ENCODE measurements around the gene PLCB4.

PLCB4 gene

DNA sequence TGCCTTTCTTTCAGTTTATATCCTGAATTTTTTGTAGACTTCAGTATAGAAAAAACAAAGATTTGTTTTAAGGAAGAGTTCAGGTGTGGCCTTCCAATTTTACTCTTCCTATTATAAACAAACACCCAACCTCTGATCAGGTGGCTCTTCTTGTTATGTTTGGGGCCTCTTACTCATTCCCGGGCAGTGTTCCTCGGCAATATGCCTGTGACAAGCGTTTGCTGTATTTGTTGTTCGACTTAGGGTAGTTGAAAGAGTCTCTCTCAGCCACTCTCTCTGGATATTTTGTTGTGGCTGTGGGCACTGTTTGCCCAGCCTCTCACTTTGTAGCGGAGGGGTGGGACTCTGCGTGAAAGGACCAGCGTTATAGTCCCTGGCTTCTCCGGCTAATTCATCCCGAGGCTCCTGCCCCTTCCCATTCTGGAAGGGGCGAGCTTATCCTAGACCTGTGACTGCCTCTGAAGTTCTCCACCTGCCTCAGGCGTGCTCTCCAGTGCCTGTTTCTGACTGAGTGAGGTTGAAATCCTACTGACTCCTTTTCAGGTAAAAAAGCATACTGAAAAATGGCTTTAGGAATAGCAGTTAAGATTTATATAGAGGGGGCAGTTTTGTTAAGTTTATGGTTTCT is 97.4 kb downstream of the PLCB4 start:
- no peak for DNase-seq (ENCODE audit: low read depth in 2 of 3, low spot score in 2 of 3)

DNA sequence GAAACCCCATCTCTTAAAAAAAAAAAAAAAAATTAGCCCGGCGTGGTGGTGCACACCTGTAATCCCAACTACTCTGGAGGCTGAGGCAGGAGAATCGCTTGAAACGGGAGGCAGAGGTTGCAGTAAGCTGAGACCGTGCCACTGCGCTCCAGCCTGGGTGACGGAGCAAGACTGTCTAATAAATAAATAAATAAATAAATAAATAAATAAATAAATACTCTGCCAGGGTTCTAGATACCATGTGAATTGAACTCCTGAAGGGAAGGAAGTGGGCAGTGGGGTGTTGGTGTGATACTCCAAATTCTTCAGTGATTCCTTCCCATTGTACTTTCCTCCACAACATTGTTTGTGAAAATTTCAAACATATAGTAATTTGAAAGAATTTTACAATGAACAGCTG is 100.5 kb downstream of the PLCB4 start:
- DNase-seq (ENCODE audit: low read depth in 2 of 3, low spot score in 2 of 3): no peak

DNA sequence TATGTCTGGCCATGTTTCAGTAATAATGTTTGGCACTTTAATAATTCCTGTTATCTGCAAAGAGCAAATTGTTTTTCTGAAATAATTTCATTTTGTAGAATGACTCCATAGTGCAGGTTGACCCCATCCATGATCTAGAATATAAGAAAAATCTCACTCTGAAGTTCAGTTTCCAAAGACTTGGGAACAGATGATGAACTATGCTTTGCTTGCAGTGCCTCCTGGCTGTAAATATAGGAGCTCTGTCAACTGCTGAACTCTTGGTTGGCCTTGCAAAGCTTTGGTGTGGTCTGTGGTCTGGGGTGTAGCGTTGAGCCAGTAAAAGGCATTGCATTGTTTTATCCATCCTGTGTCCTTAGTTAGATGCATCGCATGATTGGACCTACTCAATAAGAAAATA is 104.0 kb downstream of the PLCB4 start:
- no peak for DNase-seq (ENCODE audit: low read depth in 2 of 3, low spot score in 2 of 3)

DNA sequence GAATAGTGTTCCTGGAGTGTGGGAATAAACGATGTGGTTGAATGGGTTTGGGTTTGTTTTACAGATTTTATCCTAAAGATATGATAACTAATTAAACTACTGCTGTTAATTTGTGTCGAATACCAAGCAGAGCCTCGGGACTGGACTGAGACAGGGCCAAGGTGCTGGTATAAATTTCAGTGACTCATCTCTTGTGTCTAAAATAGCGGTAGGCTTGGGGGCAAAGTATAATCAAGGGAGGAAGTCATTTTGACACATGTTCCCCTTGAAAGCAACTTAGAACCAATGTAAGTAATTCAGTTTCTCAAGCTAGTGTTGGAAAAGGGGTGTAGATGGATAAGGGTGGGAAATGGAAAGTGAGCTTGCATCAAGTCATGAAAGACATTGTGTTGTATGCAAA is 108.4 kb downstream of the PLCB4 start:
- DNase-seq (ENCODE audit: low read depth in 2 of 3, low spot score in 2 of 3): no peak

DNA sequence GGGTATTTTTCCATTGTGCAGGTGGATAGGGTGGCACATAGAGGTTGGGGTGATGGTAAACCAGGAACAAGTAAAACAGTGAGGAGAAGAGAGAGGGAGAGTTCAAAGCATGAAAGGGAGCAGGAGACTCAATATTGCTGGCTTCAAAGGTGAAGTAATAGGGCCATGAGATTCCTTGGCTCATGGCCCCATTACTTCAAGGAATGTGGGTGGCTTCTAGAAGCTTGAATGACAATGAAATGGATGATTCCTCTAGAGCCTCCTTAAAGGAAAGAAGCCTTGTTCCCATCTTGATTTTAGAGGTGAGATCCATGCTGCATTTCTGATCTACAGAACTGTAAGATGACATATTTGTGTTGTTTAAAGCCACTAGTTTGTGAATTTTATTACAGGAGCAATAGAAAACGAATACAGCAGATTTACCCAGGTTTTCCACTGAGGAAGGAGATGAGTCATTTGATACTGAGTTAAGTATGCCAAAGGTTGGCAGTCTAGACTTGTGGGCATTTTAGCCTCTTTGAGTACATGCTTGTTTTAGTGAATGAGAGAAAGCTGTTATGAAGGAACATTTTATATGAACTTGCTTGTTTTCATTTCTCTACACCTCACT is 110.4 kb downstream of the PLCB4 start:
- no peak for DNase-seq (ENCODE audit: low read depth in 2 of 3, low spot score in 2 of 3)

DNA sequence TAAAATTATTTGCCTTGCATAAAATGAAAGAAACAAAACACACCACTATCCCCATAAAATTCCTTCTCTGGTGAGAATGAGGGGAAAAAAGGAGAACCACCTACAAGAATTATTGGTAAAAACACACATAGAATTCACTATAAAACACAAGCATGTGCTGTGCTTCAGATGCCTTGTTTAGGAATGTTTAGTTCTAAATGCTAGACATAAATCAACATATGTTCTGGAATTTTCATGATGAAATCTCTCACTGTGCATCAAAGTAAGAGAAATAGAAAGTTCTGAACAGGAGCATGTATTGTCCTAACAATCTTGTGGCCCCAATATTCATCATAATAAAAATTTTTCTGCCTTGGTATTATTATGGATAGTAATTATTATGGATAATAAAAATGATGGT is 111.0 kb downstream of the PLCB4 start:
- no peak for DNase-seq (ENCODE audit: low read depth in 2 of 3, low spot score in 2 of 3)

DNA sequence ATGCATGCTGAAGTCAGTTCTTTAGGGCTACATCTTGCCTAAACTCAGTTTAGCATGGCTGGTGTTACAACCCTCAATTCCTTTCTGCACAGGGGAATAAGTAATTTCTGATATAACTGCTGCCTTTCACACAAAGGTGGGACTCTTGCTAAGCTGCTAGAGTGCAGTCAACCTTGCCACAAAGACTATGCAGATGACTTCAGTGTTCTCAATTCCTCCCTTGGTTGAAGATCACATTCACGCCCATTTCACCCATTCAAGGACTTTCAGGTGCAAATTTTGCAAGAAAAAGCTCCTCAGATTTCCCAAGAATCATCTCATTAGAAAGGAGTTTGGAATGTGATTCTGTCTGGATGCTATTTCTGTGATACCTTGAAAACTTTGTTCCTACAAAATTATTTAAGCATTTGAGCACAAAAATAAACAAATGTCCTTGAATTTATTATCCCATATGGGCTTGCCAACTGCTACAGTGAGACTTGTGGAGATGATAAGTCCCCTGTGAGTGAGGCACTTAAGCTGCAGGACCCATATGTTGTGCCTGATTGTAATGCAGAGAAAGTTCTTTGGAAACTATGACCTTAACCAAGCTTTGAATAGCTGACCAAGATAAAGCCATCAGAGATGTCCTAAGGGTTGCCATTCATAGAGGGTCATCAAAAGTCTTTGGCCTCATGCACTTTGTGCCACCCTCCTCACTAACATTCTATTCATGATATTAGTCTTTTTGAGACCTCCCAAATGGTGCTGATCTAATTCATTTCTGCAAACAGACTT is 111.8 kb downstream of the PLCB4 start:
- no peak for DNase-seq (ENCODE audit: low read depth in 2 of 3, low spot score in 2 of 3)

DNA sequence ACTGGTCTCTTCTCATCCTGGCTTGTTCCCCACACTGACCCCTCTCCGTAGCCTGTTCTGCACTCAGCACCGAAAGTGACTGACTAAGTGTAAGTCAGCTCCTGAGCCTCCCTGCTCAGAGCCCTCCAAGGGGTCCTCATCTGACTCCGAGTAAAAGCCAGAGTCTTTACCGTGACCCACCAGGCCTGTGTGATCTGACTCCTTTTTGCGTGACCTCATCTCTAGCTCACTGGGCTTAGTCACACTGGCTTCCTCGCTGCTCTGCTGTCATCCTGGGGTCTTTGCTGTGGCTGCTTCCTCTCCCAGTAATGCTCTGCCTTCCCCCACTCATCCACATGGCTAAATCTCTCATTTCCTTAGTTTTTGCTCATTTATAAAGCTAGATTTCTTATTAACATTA is 116.6 kb downstream of the PLCB4 start:
- no peak for DNase-seq (ENCODE audit: low read depth in 2 of 3, low spot score in 2 of 3)

DNA sequence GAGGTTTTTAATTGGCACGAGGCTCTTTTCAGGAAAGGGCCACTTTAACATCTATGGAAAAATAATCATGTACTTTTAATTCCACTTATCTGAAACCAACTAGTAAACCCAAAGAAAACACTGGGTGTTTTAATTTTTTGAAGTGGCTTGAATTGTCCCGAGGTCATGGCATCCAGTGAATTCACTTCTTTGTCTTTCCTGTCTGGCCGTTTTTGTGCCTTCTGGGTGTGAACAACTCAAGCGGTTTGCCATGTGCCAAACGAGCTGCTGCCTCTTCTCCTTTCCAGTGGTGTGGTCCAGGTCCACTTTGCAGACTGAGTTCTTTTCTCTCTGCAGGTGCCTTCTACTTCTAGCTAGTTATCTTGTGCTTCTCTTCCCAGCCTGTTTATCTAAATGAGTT is 117.5 kb downstream of the PLCB4 start:
- no peak for DNase-seq (ENCODE audit: low read depth in 2 of 3, low spot score in 2 of 3)

DNA sequence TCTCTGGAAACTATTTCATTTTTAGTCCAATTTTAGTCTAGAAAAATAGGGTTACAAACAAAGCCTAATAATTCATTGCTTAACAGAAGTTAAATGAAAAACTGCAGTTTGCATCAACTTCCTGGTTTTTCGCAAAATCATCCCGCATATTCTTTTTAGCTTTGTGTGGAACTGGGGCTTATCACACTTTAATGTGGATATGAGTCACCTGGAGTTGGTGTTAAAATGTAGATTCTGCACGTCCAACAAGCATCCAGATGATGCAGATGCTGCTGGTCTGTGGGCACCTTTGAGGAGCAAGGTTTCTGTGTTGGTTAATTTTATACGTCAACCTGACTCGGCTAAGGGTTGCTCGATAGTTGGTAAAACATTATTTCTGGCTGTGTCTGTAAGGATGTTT is 126.1 kb downstream of the PLCB4 start:
- DNase-seq (ENCODE audit: low read depth in 2 of 3, low spot score in 2 of 3): no peak

DNA sequence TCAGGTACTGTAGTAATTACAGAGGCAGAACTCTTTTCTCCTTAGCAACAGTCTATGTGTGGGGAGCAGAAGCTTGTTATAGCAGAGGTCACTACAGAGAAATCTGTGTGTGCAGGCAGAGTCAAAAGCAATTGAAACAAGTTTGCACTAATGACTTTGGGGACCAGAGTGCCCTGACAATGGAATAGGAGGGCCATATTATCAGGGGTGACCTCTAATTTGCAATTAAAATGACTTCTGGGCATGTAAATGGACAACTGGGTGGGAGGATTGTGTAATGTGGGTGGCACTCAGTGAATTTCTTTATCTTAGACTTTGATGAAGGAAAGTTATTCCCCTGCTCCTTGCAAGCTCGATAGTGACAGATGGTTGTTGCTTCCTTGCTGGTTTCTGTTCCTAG is 127.2 kb downstream of the PLCB4 start:
- no peak for DNase-seq (ENCODE audit: low read depth in 2 of 3, low spot score in 2 of 3)

DNA sequence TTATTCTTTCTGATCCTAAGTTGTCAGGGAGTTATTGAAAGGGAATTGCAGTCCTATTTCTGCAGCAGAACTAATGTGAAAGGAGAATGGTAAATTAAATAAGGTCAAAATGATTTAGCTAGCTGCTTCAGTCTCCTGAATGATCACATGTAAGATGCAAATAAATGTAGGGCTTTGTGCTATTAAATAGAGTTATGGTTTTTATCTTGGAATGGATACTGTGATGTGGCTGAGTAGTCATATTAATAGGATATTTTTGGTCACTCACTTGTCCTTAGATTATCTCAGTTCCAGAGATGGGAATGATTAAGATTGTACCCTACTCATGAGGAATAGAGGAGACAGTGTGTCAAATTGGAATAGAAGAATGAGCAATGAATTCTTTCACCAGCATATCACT is 129.6 kb downstream of the PLCB4 start:
- DNase-seq (ENCODE audit: low read depth in 2 of 3, low spot score in 2 of 3): no peak

DNA sequence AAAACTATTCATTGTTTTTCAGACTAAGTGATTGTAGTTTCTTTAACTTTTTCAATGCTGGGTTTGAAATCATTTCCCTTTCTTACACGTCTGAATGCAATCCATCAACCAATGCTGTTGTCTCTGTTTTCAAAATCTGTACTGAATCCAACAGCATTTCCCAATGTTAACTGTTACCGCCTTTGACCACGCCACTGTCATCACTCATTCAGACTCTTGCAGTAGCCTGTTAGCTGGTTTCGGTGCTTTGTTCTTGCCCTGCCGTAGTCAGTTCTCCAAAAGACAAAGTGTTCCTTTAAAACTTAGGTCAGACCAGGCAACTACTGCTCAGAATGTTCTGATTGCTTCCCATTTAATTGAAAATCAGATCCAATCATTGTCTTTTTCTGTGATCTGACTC is 131.3 kb downstream of the PLCB4 start:
- no peak for DNase-seq (ENCODE audit: low read depth in 2 of 3, low spot score in 2 of 3)

DNA sequence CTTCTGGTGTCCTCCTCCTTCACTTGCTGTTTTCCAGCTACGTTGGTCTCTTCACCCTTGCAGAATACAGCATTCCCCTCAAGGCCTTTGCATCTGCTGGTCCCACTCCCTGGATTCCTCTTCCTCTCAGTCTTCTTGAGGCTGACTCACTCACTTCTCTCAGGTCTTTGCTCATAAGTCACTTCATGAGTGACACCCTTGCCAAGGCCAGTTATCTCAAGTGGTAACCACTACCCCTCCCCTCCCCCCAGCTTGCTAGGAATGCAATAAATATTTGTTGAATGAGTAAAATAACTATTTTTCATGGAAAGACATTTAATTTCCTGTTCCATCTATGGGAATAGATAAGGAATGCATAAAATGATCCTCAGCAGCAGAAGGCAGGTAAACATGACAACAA is 131.7 kb downstream of the PLCB4 start:
- no peak for DNase-seq (ENCODE audit: low read depth in 2 of 3, low spot score in 2 of 3)

DNA sequence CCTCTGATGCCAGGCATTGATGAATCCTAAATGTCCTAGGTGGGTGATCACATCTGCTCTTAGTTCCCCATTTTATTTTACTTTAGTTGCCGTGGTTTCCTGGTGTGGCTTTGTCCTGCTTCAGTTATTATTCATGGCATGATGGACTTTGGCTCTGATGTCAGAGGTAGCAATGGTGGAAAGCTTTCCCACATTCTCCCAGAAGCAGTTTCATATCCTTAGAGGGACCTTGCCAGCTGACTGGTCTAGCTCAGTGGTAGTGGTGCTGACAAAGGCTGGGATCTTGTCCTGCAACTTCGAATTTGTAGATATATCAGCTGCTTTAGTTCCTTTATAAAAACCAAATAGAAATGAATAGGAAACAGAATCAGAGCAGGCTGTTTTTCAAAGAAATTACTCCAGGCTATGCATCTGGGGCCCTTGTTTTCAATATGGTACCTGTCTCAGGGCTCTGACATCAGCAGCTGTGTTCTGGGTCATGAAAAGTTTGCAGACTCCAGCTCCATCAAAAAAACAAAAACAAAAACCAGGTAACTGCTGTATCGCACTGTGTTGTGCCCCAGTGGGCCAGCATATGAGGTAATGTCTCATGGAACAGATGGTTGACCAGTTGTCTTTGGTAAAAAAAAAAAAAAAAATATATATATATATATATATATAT is 133.7 kb downstream of the PLCB4 start:
- no peak for DNase-seq (ENCODE audit: low read depth in 2 of 3, low spot score in 2 of 3)

DNA sequence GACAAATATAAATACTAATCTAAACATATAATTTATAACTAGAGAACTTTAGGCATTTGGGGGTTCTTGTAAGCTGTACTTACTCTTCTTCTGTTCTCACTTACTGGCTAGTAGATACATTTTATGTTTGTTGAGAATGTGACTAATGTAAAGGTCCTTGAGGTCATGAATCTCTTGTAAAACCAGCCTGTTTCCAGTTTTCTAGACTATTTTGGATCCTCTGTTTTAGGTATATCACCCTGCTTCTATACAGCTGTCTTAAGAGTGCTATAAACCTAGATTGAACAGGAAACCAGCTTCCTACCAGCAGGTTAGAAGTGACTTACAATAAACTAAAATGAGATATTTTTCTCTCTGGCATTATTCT is 134.2 kb downstream of the PLCB4 start:
- DNase-seq (ENCODE audit: low read depth in 2 of 3, low spot score in 2 of 3): no peak

DNA sequence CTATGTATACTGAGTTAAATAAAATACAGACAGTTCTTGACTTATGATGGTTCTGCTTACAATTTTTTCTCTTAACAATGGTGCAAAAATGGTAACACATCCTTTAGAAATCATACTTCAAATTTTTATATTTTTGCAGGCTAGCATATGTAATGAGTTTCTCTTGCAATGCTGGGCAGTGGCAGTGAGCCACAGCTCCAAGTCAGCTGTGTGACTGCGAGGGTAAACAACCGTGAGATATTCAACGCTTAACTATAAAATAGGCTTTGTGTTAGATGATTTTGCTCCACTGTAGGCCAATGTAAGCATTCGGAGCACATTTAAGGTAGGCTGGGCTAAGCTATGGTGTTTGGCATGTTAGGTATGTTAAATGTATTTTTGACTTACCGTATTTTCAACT is 136.1 kb downstream of the PLCB4 start:
- DNase-seq (ENCODE audit: low read depth in 2 of 3, low spot score in 2 of 3): no peak

DNA sequence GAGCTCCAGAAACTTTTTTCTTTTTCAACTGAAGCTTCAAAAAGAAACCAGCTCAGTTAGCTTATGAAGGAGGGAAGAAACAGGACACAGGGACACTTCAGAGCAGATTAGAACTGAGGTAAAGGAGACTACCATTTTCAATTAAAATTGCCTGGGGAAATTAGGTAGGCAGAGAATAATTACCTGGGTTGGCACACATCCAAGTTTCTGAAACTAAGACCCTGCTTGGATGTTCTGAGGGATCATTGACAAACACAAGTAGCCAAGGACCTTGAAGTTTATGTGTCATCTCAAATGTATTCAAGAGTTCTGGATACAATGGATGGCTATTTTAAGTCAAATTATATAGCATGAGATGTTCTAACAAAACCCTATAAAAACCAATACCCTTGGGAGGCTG is 137.6 kb downstream of the PLCB4 start:
- no peak for DNase-seq (ENCODE audit: low read depth in 2 of 3, low spot score in 2 of 3)

DNA sequence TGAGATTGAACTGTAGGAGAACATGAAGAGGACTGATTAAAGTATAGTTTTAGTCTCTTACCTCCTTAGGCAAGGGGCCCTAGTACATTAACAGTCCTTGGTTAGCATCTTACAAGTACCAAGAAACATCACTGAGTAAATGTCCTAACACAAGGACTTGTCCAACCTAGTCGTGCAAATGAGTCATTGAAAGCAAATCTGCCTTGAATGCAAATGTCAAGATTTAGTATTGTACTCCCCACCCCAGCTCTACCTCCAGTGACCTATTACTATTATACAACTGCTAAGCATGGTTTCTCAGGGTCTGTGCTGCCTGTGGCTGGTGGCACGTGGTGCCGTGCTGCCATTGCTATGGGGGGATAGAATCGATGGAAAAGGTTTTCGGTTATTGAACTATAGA is 138.4 kb downstream of the PLCB4 start:
- no peak for DNase-seq (ENCODE audit: low read depth in 2 of 3, low spot score in 2 of 3)

DNA sequence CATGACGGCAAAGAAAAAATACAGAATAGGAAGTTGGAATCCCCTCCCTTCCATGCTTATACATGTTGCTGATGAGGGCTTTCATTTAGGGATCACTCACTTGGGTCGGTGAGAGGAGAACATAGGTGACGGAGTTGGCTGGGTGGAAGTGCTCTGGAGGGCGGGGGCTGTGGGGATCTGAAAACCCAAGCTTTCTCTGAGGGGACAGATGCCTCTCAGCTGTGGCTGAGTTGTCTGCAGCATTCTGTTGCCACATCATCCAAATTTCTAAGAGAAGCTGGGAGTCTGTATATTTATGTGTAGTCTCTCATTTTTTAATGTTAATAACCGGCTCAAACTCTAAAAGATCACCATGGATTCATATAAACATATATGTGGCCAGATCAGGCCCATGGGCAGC is 141.5 kb downstream of the PLCB4 start:
- DNase-seq (ENCODE audit: low read depth in 2 of 3, low spot score in 2 of 3): no peak

DNA sequence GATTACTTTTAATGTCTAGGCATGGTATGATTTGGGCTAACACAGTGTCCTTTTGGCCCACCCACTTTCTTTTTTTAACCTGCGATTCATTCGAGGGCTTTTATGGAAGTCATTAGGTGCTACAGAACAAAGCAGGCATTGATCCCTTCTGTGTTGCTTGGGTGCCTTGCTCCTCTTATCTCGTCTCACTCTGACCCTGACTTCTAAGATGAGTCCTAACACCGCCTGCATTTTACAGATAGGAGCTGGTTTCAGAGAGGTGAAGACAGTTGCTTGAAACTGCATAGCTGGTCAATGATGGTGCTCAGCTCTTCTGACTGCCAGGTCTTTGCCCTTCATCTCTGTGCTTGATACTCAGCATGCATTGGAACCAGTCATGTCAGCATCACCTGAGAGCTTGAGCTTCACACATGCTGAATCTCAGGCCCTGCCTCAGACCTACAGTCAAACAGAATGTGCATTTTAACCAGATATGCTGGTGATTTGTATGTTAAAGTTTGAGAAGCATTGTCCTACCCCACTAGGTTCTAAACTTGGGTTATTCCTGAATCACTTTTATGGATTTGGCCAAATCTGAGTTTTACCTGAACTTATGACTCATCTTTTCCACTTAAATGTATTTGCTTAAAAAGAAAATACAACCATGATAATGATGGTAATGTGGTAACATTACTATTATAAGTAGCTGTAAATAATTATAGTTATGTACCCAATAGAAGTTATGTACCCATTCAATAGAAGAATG is 142.3 kb downstream of the PLCB4 start:
- no peak for DNase-seq (ENCODE audit: low read depth in 2 of 3, low spot score in 2 of 3)

DNA sequence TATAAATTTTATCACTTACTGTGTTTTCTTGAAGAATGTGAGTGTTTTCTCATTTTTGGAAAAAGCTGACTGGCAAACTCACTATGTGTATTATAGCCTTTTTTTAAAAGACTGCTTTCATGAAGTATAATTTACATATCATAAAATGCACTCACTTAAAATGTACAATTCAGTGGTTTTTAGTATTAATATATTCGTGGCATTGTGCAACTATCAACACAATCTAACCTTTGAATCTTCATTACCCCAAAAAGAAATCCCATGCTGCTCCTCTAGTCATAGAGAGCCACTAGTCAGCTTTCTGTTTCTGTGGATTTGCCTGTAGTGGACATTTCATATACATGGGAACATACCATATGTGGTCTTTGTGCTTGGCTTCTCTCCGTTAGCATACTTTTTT is 143.8 kb downstream of the PLCB4 start:
- no peak for DNase-seq (ENCODE audit: low read depth in 2 of 3, low spot score in 2 of 3)
